Liver (tissue), 2 donors: ENCODE measurements around the gene DIAPH2.

Experiments
- EGR1 ChIP-seq, 2 donors: IDR thresholded peaks; 2 replicates each; pipeline ENCODE4 v1.6.1; 2016 to 2018; ENCODE audit warnings: antibody characterized with exemption in 2 of 2, low read depth in 2 of 2
- YY1 ChIP-seq: IDR thresholded peaks from 2 replicates; pipeline ENCODE4 v1.6.1; 2016; ENCODE audit warnings: antibody characterized with exemption, mild to moderate bottlenecking
- donor health status: healthy.

DNA sequence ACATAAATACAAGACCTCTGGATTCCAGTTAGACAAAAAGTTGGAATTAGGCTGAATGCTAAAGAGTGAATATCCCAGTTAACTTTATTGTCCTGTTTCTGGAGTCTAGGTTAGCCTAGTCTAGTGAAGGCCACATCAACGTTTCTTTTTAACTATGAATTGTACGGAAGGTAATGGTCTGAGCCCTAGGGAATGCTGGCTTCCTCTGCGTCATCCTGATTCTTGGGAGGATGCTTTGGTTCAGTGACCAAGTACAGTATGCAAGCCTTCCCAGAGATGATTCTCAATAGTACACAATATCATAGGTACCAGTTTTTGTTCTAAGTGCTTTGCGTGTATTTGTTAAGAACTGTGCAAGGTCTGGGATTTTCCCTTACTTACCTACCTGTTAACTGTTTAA lies 11.8 kb downstream of the DIAPH2 start:
- TF ChIP-seq YY1 (no peak), EGR1 (IDR thresholded peaks at IDR 0.05; ENCODE audit: low read depth in 2 of 2) (no peak)
